DOHH2 (cell line): ENCODE measurements around the gene MC1R.

Experiments
- H3F3A ChIP-seq: fragments of 200-600 bp; sonication (generic), shearing (Covaris generic); 2 replicates; pipeline ENCODE4 v1.6.0; 2016; ENCODE audit warnings: antibody characterized with exemption, mild to moderate bottlenecking; ENCODE audit not compliant: control insufficient read depth, insufficient read depth
- H3K27ac ChIP-seq: fragments of 200-600 bp; sonication (generic); 2 replicates; pipeline ENCODE4 v1.5.1; 2014; ENCODE audit warnings: low read depth, mild to moderate bottlenecking, low read length, moderate library complexity
- H3K27me3 ChIP-seq: fragments of 200-600 bp; sonication (generic); 2 replicates; pipeline ENCODE4 v1.6.1; 2014; ENCODE audit warnings: mild to moderate bottlenecking, low read length, mixed read lengths; ENCODE audit not compliant: control insufficient read depth
- H3K36me3 ChIP-seq: fragments of 200-600 bp; sonication (generic); 2 replicates; pipeline ENCODE4 v1.6.1; 2014; ENCODE audit warnings: mild to moderate bottlenecking, low read length, moderate library complexity, mixed read lengths; ENCODE audit not compliant: control insufficient read depth
- H3K4me1 ChIP-seq: fragments of 200-600 bp; sonication (generic); 2 replicates; pipeline ENCODE4 v1.6.1; 2014; ENCODE audit warnings: mild to moderate bottlenecking, low read length, mixed read lengths; ENCODE audit not compliant: control insufficient read depth
- H3K4me2 ChIP-seq: fragments of 200-600 bp; sonication (generic); 2 replicates; pipeline ENCODE4 v1.6.0; 2014; ENCODE audit warnings: mild to moderate bottlenecking, low read length, moderate library complexity
- H3K4me3 ChIP-seq: fragments of 200-600 bp; sonication (generic); 2 replicates; pipeline ENCODE4 v1.5.1; 2014; ENCODE audit warnings: mild to moderate bottlenecking, low read length, mixed read lengths
- H3K79me2 ChIP-seq: fragments of 200-600 bp; sonication (generic); 2 replicates; pipeline ENCODE4 v1.6.1; 2014; ENCODE audit warnings: mild to moderate bottlenecking, low read length, mixed read lengths; ENCODE audit not compliant: control insufficient read depth
- H3K9me2 ChIP-seq: fragments of 200-600 bp; sonication (generic); replicated peaks from 2 replicates; pipeline ENCODE4 v1.6.1; 2014; ENCODE audit warnings: mild to moderate bottlenecking, low read length, mixed read lengths; ENCODE audit not compliant: control insufficient read depth
- H3K9me3 ChIP-seq: fragments of 200-600 bp; sonication (generic); 2 replicates; pipeline ENCODE4 v1.6.1; 2014; ENCODE audit warnings: antibody characterized with exemption, low read length, mixed read lengths; ENCODE audit not compliant: control insufficient read depth, insufficient read depth
- H4K20me1 ChIP-seq: fragments of 200-600 bp; sonication (generic); 2 replicates; pipeline ENCODE4 v1.6.0; 2014; ENCODE audit warnings: low read depth, mild to moderate bottlenecking, antibody characterized with exemption, low read length, moderate library complexity; ENCODE audit not compliant: control insufficient read depth, insufficient read depth
- CTCF ChIP-seq: fragments of 200-600 bp; sonication (generic); IDR thresholded peaks from one replicate; pipeline ENCODE4 v1.5.1; 2014; ENCODE audit warnings: antibody characterized with exemption, mild to moderate bottlenecking, low read depth, low read length; ENCODE audit not compliant: poor library complexity, severe bottlenecking
- EZH2phosphoT487 ChIP-seq: fragments of 200-600 bp; sonication (generic); IDR thresholded peaks from 2 replicates; pipeline ENCODE4 v1.6.1; 2017; ENCODE audit warnings: borderline replicate concordance, mild to moderate bottlenecking, antibody characterized with exemption, low read length, moderate library complexity, mixed read lengths

The MC1R gene

GRCh38 chr16:89924925-89925307, 6.3 kb downstream of the MC1R start:
- no peaks in the 10 kb centered on the region for H3K9me2 ChIP-seq
- H3K36me3 ChIP-seq, result peaks cover 57% of the 10 kb centered on the region
- H3K4me2 ChIP-seq, result peak overlapping the region; percentile 84
- H3K4me3 ChIP-seq, result peak overlapping the region; percentile 90
- H3K27ac ChIP-seq, result peak overlapping the region; percentile 86
- H3K79me2 ChIP-seq, result peaks cover 78% of the 10 kb centered on the region
- H3K4me1 ChIP-seq, result peaks cover 48% of the 10 kb centered on the region
- no peak for TF ChIP-seq EZH2phosphoT487
- no peak for TF ChIP-seq CTCF
- H3K9me3 ChIP-seq, result no peaks in the 10 kb centered on the region
- H4K20me1 ChIP-seq, result peaks cover 14% of the 10 kb centered on the region
- peaks cover 20% of the 10 kb centered on the region for H3F3A ChIP-seq
- H3K27me3 ChIP-seq, result no peaks in the 10 kb centered on the region

- Histone ChIP-seq H4K20me1 (peaks cover 14% of the 10 kb centered on the region), H3K79me2 (peaks cover 84% of the 10 kb centered on the region), H3K4me1 (peaks cover 41% of the 10 kb centered on the region), H3K27ac (peak overlapping the region; percentile 86), H3F3A (peaks cover 17% of the 10 kb centered on the region), H3K36me3 (peaks cover 65% of the 10 kb centered on the region), H3K9me2 (no peaks in the 10 kb centered on the region), H3K4me3 (peak overlapping the region; percentile 90), H3K27me3 (no peaks in the 10 kb centered on the region), H3K9me3 (no peaks in the 10 kb centered on the region), H3K4me2 (peak overlapping the region; percentile 84)
- no peak for TF ChIP-seq EZH2phosphoT487
- TF ChIP-seq CTCF, result peak; percentile 24
Measured at GRCh38 chr16:89925596-89926079, 7.0 kb downstream of the MC1R start.

- Histone ChIP-seq H3K9me3 (no peaks in the 10 kb centered on the region), H3K79me2 (peaks cover 62% of the 10 kb centered on the region), H3K27ac (no peak overlapping the region), H3K4me1 (peaks cover 10% of the 10 kb centered on the region), H4K20me1 (peaks cover 25% of the 10 kb centered on the region), H3K36me3 (peaks cover 96% of the 10 kb centered on the region), H3K9me2 (no peaks in the 10 kb centered on the region), H3K27me3 (no peaks in the 10 kb centered on the region), H3F3A (peaks cover 13% of the 10 kb centered on the region), H3K4me2 (no peak overlapping the region), H3K4me3 (no peak overlapping the region)
- no peak for TF ChIP-seq EZH2phosphoT487
- no peak for TF ChIP-seq CTCF
Measured at GRCh38 chr16:89931305-89931896, 12.7 kb downstream of the MC1R start.
